ENCODE data around the gene LRP8. TPM values are rescaled to one million over a fixed set of nuclear protein-coding genes. Genes with fewer than 3 reads are reported as not detected.

Gene LRP8
- total and polyA plus RNA-seq, 9 of the 15 experiments (the other 6 are each of a cell fraction or from before 2014, with no cell fraction given), result 7.1 to 56.1 (median 31.3) TPM

- no peak for TF ChIP-seq ZBTB34 (CRISPR knock-in tag; IDR thresholded peaks at IDR 0.05)
- no peak for TF ChIP-seq JUNB (CRISPR knock-in tag; conservative IDR thresholded peaks at IDR 0.05)
- peak; percentile 75 for TF ChIP-seq JUND (IDR thresholded peaks at IDR 0.05; ENCODE audit: borderline replicate concordance, low read depth, low read length)
- no peak; the same call in 2 of the 3 replicates for TF ChIP-seq JUND (tag; IDR thresholded peaks at IDR 0.05; ENCODE audit: borderline replicate concordance, low read depth, low read length)
- no peak for TF ChIP-seq DDX20 (tag; IDR thresholded peaks at IDR 0.05; ENCODE audit: low read depth)
- TF ChIP-seq ZEB2 (IDR thresholded peaks at IDR 0.05), result no peak
- no peak for TF ChIP-seq CCAR2 (IDR thresholded peaks at IDR 0.05; ENCODE audit: low read depth, low read length)
- TF ChIP-seq FOS (IDR thresholded peaks at IDR 0.05; ENCODE audit: extremely low read depth, insufficient read length), result peak; percentile 81
- TF ChIP-seq UBTF (IDR thresholded peaks at IDR 0.05; ENCODE audit: borderline replicate concordance in 1 of 2, low read depth in 2 of 2, low read length in 2 of 2), result peak in 1 of 2 experiments; percentile 32; a peak in 1 of 4 replicates
- no peak for TF ChIP-seq COPS2 (conservative IDR thresholded peaks at IDR 0.05)
- TF ChIP-seq CSDE1 (IDR thresholded peaks at IDR 0.05), result no peak
- peak; percentile 40 for TF ChIP-seq ATF7 (IDR thresholded peaks at IDR 0.05)
- no peak for TF ChIP-seq ARID3B (CRISPR knock-in tag; IDR thresholded peaks at IDR 0.05; ENCODE audit: borderline replicate concordance)
- no peak for TF ChIP-seq NR1H2 (CRISPR knock-in tag; IDR thresholded peaks at IDR 0.05)
- no peak for TF ChIP-seq PREB (CRISPR knock-in tag; IDR thresholded peaks at IDR 0.05)
- no peak for TF ChIP-seq ZNF140 (CRISPR knock-in tag; IDR thresholded peaks at IDR 0.05)
- no peak for TF ChIP-seq RFX1 (IDR thresholded peaks at IDR 0.05)
- peak; percentile 99 for TF ChIP-seq SAP30 (IDR thresholded peaks at IDR 0.05; ENCODE audit: borderline replicate concordance, insufficient read depth, low read depth, low read length, poor library complexity, severe bottlenecking)
- no peak for TF ChIP-seq CHD1 (IDR thresholded peaks at IDR 0.05; ENCODE audit: low read length)
- no peak for TF ChIP-seq HEY1 (CRISPR knock-in tag; IDR thresholded peaks at IDR 0.05; ENCODE audit: borderline replicate concordance)
- no peak for TF ChIP-seq MCM3 (IDR thresholded peaks at IDR 0.05)
- TF ChIP-seq FOXK1 (CRISPR knock-in tag; IDR thresholded peaks at IDR 0.05; ENCODE audit: borderline replicate concordance), result no peak
- 0 out of 2 replicates have a peak, but pooled peaks have one; percentile 36 for TF ChIP-seq ETV5 (CRISPR knock-in tag; IDR thresholded peaks at IDR 0.05; ENCODE audit: low read depth)
- TF ChIP-seq E2F3 (CRISPR knock-in tag; IDR thresholded peaks at IDR 0.05), result no peak
- TF ChIP-seq MECOM (CRISPR knock-in tag; IDR thresholded peaks at IDR 0.05), result no peak
Measured at GRCh38 chr1:53326088-53326597, 1.7 kb downstream of the LRP8 start (continued).

All from K562 (cell line).